ENCODE measurements around the gene SPAG9. TPM values are rescaled to one million over a fixed set of nuclear protein-coding genes. Genes with fewer than 3 reads are reported as not detected.
"Not testable (repeated sequence)": the region's sequence is repeated elsewhere in the genome, so short reads cannot be mapped to it uniquely, and the experiment has no call there.

Gene SPAG9
- total and polyA plus RNA-seq, 2 experiments from 2014 or later: 26.5 to 82.7 TPM

- H4K20me1 ChIP-seq (ENCODE audit: insufficient read depth, poor library complexity, severe bottlenecking): no peaks in the 10 kb centered on the region
- no peak for DNase-seq (ENCODE audit: low spot score)
- peak overlapping the region; percentile 84 for H3K27ac ChIP-seq
- H3K4me1 ChIP-seq (ENCODE audit: insufficient read depth): peaks cover 6% of the 10 kb centered on the region
- no peak overlapping the region for H3K4me3 ChIP-seq
- no peaks in the 10 kb centered on the region for H3K36me3 ChIP-seq (replicated peaks; ENCODE audit: insufficient read depth, low read depth)
- H3K79me2 ChIP-seq: no peaks in the 10 kb centered on the region
- TF ChIP-seq EZH2 (IDR thresholded peaks at IDR 0.05; ENCODE audit: borderline replicate concordance) (no peak), CTCF (IDR thresholded peaks at IDR 0.05; ENCODE audit: poor library complexity) (no peak), EZH2phosphoT487 (IDR thresholded peaks at IDR 0.05; ENCODE audit: low read depth, severe bottlenecking, unreplicated experiment) (no peak)
- H3K9me3 ChIP-seq (ENCODE audit: low read depth): no peaks in the 10 kb centered on the region
- H3K27me3 ChIP-seq: no peaks in the 10 kb centered on the region
- H3K4me2 ChIP-seq: peak overlapping the region; percentile 11
- H2AFZ ChIP-seq: no peak overlapping the region
- no peaks in the 10 kb centered on the region for H3K9me2 ChIP-seq (replicated peaks; ENCODE audit: insufficient read depth)
Observed at GRCh38 chr17:51132964-51133319, 12.3 kb upstream of the SPAG9 start.

DNA sequence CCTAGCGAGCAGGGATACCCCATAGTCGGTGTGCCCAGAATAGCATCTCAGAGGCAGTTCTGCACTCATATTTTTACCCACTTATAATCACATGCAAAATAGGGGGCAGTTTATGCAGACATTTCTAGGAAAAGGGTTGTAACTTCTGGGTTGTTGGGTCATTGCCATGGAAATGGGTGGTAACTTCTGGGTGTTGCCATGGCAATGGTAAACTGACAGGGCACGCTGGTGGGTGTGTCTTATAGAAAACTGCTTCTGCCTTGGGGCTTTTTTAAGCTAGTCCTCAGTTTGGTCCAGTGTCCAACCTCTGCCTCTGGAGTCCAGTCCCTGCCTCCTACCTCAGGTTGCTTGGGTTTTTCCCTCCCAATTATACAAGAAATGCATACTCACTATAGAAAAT lies 7.4 kb upstream of the SPAG9 start:
- WGBS (ENCODE audit: low lambda C conversion rate, missing lambda C conversion rate): 91% methylated on average over 3 of the region's 3 CpGs
- Histone ChIP-seq H4K20me1 (ENCODE audit: insufficient read depth, poor library complexity, severe bottlenecking) (no peaks in the 10 kb centered on the region), H3K27ac (no peak overlapping the region), H2AFZ (no peak overlapping the region), H3K4me1 (ENCODE audit: insufficient read depth) (peaks cover 13% of the 10 kb centered on the region), H3K9me2 (replicated peaks; ENCODE audit: insufficient read depth) (no peaks in the 10 kb centered on the region), H3K9me3 (ENCODE audit: low read depth) (no peaks in the 10 kb centered on the region), H3K4me3 (no peak overlapping the region), H3K27me3 (no peaks in the 10 kb centered on the region), H3K79me2 (no peaks in the 10 kb centered on the region), H3K36me3 (replicated peaks; ENCODE audit: insufficient read depth, low read depth) (no peaks in the 10 kb centered on the region), H3K4me2 (no peak overlapping the region)
- no peak for TF ChIP-seq CTCF (IDR thresholded peaks at IDR 0.05; ENCODE audit: poor library complexity)
- DNase-seq (ENCODE audit: low spot score): no peak

- peak overlapping the region; percentile 95 for H3K27ac ChIP-seq
- no peaks in the 10 kb centered on the region for H3K27me3 ChIP-seq
- no peak overlapping the region for H2AFZ ChIP-seq
- TF ChIP-seq CTCF (IDR thresholded peaks at IDR 0.05; ENCODE audit: poor library complexity) (no peak), EZH2phosphoT487 (IDR thresholded peaks at IDR 0.05; ENCODE audit: low read depth, severe bottlenecking, unreplicated experiment) (no peak), EZH2 (IDR thresholded peaks at IDR 0.05; ENCODE audit: borderline replicate concordance) (no peak)
- WGBS (ENCODE audit: low lambda C conversion rate, missing lambda C conversion rate): 82% methylated on average over 5 of the region's 5 CpGs
- H3K4me3 ChIP-seq: no peak overlapping the region
- DNase-seq (ENCODE audit: low spot score): no peak
- H3K9me3 ChIP-seq (ENCODE audit: low read depth): no peaks in the 10 kb centered on the region
- no peaks in the 10 kb centered on the region for H3K36me3 ChIP-seq (replicated peaks; ENCODE audit: insufficient read depth, low read depth)
- peaks cover 7% of the 10 kb centered on the region for H3K79me2 ChIP-seq
- H3K9me2 ChIP-seq (replicated peaks; ENCODE audit: insufficient read depth): no peaks in the 10 kb centered on the region
- peaks cover 16% of the 10 kb centered on the region for H3K4me1 ChIP-seq (ENCODE audit: insufficient read depth)
- no peaks in the 10 kb centered on the region for H4K20me1 ChIP-seq (ENCODE audit: insufficient read depth, poor library complexity, severe bottlenecking)
- peak overlapping the region; percentile 26 for H3K4me2 ChIP-seq
Observed at GRCh38 chr17:51124640-51125503, 4.2 kb upstream of the SPAG9 start.

DNA sequence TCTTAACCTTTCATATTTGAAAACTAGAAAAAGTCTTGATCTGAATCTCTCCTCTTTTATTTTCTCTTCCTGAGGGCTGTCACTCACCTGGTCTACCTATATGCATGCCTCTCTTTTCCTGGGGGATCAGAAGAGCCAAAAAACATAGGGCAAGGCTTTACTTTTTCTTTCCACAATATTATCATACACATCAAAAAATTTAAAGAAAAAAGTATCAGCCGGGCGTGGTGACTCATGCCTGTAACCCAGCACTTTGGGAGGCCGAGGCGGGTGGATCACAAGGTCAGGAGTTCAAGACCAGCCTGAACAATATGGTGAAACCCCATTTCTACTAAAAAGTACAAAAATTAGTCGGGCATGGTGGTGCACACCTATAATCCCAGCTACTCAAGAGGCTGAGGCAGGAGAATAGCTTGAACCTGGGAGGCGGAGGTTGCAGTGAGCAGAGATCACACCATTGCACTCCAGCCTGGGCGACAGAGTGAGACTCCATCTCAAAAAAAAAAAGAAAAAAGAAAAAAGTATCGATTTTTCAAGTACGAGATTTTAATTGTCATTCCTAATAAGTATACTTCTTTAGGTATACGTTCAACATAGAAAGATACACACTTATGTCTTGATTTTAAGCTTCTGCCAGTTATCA lies 1.9 kb upstream of the SPAG9 start:
- not testable (repeated sequence) for H3K27me3 ChIP-seq; H2AFZ ChIP-seq; H3K36me3 ChIP-seq (replicated peaks; ENCODE audit: insufficient read depth, low read depth); H3K9me2 ChIP-seq (replicated peaks; ENCODE audit: insufficient read depth); DNase-seq (ENCODE audit: low spot score); H3K9me3 ChIP-seq (ENCODE audit: low read depth); H3K4me3 ChIP-seq
- 85% methylated on average over 10 of the region's 10 CpGs for WGBS (ENCODE audit: low lambda C conversion rate, missing lambda C conversion rate)
- Histone ChIP-seq H3K27ac (peak overlapping the region; percentile 100), H3K4me1 (ENCODE audit: insufficient read depth) (peaks cover 23% of the 10 kb centered on the region), H3K79me2 (peaks cover 29% of the 10 kb centered on the region), H4K20me1 (ENCODE audit: insufficient read depth, poor library complexity, severe bottlenecking) (peaks cover 21% of the 10 kb centered on the region), H3K4me2 (peak overlapping the region; percentile 86)

Data from hepatocyte (in vitro differentiated cells).